ENCODE data around the gene CGAS.

Gene CGAS

DNA sequence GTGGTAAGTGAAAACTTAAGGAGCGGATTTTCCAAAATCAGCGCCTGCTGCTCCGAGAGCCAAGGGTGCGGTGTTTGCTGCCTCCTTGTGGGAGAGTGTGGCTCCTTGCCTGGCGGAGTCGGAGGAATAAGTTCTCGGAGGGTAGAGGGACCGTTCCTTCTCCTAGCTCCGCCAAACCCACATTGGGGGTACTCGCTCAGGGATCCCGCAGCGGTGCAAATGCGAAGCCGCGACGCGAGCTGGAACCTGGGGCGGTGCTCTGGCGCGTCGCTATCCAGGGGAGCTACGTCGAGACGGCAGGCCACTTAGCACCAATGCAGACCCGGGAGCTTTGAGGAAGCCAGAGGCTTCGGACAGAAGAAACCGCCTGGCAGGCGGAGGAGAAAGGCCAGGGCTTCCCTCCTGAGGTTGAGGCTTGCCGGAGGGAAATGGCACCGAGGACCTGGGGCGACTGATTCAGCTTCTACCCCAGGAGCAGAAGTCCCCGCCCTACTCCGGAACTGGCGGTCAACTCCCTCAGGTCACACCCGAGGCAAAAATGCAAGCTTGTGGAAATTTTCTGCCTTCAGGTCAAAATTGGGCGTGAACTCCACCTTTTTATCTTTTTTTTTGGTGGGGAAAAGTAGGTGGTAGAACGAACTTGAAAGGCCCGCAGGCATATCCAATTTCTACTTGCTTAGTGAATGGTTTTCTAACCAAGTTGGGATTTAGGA lies 63.1 kb downstream of the CGAS start (continued):
- no peak for TF ChIP-seq ZNF837 (tag by site-specific recombination; IDR thresholded peaks at IDR 0.05)
- TF ChIP-seq, protein P1, sequence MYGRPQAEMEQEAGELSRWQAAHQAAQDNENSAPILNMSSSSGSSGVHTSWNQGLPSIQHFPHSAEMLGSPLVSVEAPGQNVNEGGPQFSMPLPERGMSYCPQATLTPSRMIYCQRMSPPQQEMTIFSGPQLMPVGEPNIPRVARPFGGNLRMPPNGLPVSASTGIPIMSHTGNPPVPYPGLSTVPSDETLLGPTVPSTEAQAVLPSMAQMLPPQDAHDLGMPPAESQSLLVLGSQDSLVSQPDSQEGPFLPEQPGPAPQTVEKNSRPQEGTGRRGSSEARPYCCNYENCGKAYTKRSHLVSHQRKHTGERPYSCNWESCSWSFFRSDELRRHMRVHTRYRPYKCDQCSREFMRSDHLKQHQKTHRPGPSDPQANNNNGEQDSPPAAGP (tag by site-specific recombination; IDR thresholded peaks at IDR 0.05) = 0 out of 2 replicates have a peak, but pooled peaks have one; percentile 32
- TF ChIP-seq SALL2 (tag by site-specific recombination; IDR thresholded peaks at IDR 0.05; ENCODE audit: borderline replicate concordance) = no peak
- TF ChIP-seq ZNF239 (tag by site-specific recombination; IDR thresholded peaks at IDR 0.05) = no peak
- no peak for TF ChIP-seq HOXD13 (CRISPR knock-in tag; IDR thresholded peaks at IDR 0.05; ENCODE audit: borderline replicate concordance)
- no peak for TF ChIP-seq ELK4 (IDR thresholded peaks at IDR 0.05; ENCODE audit: borderline replicate concordance, low read depth, low read length)
- TF ChIP-seq ZFP41 (tag by site-specific recombination; IDR thresholded peaks at IDR 0.05; ENCODE audit: borderline replicate concordance) = no peak
- TF ChIP-seq ZNF341 (tag by site-specific recombination; IDR thresholded peaks at IDR 0.05; ENCODE audit: low read depth) = peak; percentile 14; the same call in 1 of the 2 replicates
- peak; percentile 89 for TF ChIP-seq GLIS2 (tag by site-specific recombination; IDR thresholded peaks at IDR 0.05)
- 0 out of 2 replicates have a peak, but pooled peaks have one; percentile 25 for TF ChIP-seq PRDM1 (tag by site-specific recombination; IDR thresholded peaks at IDR 0.05)
- peak; percentile 83 for TF ChIP-seq ZNF654 (tag by site-specific recombination; IDR thresholded peaks at IDR 0.05; ENCODE audit: low read depth)
- TF ChIP-seq ZFP3 (tag by site-specific recombination; IDR thresholded peaks at IDR 0.05; ENCODE audit: low read depth) = no peak
- TF ChIP-seq ZNF785 (tag by site-specific recombination; IDR thresholded peaks at IDR 0.05) = no peak
- no peak for TF ChIP-seq ZNF624 (tag by site-specific recombination; IDR thresholded peaks at IDR 0.05)
- TF ChIP-seq, protein P2, sequence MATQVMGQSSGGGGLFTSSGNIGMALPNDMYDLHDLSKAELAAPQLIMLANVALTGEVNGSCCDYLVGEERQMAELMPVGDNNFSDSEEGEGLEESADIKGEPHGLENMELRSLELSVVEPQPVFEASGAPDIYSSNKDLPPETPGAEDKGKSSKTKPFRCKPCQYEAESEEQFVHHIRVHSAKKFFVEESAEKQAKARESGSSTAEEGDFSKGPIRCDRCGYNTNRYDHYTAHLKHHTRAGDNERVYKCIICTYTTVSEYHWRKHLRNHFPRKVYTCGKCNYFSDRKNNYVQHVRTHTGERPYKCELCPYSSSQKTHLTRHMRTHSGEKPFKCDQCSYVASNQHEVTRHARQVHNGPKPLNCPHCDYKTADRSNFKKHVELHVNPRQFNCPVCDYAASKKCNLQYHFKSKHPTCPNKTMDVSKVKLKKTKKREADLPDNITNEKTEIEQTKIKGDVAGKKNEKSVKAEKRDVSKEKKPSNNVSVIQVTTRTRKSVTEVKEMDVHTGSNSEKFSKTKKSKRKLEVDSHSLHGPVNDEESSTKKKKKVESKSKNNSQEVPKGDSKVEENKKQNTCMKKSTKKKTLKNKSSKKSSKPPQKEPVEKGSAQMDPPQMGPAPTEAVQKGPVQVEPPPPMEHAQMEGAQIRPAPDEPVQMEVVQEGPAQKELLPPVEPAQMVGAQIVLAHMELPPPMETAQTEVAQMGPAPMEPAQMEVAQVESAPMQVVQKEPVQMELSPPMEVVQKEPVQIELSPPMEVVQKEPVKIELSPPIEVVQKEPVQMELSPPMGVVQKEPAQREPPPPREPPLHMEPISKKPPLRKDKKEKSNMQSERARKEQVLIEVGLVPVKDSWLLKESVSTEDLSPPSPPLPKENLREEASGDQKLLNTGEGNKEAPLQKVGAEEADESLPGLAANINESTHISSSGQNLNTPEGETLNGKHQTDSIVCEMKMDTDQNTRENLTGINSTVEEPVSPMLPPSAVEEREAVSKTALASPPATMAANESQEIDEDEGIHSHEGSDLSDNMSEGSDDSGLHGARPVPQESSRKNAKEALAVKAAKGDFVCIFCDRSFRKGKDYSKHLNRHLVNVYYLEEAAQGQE (tag by site-specific recombination; IDR thresholded peaks at IDR 0.05) = peak; percentile 54; the same call in 1 of the 2 replicates
- TF ChIP-seq ZNF174 (tag by site-specific recombination; IDR thresholded peaks at IDR 0.05) = no peak
- TF ChIP-seq BCL11B (tag by site-specific recombination; IDR thresholded peaks at IDR 0.05; ENCODE audit: low read depth) = no peak
- TF ChIP-seq, protein P3, sequence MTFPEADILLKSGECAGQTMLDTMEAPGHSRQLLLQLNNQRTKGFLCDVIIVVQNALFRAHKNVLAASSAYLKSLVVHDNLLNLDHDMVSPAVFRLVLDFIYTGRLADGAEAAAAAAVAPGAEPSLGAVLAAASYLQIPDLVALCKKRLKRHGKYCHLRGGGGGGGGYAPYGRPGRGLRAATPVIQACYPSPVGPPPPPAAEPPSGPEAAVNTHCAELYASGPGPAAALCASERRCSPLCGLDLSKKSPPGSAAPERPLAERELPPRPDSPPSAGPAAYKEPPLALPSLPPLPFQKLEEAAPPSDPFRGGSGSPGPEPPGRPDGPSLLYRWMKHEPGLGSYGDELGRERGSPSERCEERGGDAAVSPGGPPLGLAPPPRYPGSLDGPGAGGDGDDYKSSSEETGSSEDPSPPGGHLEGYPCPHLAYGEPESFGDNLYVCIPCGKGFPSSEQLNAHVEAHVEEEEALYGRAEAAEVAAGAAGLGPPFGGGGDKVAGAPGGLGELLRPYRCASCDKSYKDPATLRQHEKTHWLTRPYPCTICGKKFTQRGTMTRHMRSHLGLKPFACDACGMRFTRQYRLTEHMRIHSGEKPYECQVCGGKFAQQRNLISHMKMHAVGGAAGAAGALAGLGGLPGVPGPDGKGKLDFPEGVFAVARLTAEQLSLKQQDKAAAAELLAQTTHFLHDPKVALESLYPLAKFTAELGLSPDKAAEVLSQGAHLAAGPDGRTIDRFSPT (tag by site-specific recombination; IDR thresholded peaks at IDR 0.05) = no peak
- TF ChIP-seq, protein P4, sequence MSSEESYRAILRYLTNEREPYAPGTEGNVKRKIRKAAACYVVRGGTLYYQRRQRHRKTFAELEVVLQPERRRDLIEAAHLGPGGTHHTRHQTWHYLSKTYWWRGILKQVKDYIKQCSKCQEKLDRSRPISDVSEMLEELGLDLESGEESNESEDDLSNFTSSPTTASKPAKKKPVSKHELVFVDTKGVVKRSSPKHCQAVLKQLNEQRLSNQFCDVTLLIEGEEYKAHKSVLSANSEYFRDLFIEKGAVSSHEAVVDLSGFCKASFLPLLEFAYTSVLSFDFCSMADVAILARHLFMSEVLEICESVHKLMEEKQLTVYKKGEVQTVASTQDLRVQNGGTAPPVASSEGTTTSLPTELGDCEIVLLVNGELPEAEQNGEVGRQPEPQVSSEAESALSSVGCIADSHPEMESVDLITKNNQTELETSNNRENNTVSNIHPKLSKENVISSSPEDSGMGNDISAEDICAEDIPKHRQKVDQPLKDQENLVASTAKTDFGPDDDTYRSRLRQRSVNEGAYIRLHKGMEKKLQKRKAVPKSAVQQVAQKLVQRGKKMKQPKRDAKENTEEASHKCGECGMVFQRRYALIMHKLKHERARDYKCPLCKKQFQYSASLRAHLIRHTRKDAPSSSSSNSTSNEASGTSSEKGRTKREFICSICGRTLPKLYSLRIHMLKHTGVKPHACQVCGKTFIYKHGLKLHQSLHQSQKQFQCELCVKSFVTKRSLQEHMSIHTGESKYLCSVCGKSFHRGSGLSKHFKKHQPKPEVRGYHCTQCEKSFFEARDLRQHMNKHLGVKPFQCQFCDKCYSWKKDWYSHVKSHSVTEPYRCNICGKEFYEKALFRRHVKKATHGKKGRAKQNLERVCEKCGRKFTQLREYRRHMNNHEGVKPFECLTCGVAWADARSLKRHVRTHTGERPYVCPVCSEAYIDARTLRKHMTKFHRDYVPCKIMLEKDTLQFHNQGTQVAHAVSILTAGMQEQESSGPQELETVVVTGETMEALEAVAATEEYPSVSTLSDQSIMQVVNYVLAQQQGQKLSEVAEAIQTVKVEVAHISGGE (tag by site-specific recombination; conservative IDR thresholded peaks at IDR 0.05; ENCODE audit: low read depth) = peak; percentile 60
- TF ChIP-seq ZNF548 (tag by site-specific recombination; IDR thresholded peaks at IDR 0.05) = no peak
- no peak for TF ChIP-seq ZNF514 (tag by site-specific recombination; IDR thresholded peaks at IDR 0.05)
- 0 out of 2 replicates have a peak, but pooled peaks have one; percentile 59 for TF ChIP-seq ZEB2 (tag by site-specific recombination; IDR thresholded peaks at IDR 0.05)
- TF ChIP-seq, protein P5, sequence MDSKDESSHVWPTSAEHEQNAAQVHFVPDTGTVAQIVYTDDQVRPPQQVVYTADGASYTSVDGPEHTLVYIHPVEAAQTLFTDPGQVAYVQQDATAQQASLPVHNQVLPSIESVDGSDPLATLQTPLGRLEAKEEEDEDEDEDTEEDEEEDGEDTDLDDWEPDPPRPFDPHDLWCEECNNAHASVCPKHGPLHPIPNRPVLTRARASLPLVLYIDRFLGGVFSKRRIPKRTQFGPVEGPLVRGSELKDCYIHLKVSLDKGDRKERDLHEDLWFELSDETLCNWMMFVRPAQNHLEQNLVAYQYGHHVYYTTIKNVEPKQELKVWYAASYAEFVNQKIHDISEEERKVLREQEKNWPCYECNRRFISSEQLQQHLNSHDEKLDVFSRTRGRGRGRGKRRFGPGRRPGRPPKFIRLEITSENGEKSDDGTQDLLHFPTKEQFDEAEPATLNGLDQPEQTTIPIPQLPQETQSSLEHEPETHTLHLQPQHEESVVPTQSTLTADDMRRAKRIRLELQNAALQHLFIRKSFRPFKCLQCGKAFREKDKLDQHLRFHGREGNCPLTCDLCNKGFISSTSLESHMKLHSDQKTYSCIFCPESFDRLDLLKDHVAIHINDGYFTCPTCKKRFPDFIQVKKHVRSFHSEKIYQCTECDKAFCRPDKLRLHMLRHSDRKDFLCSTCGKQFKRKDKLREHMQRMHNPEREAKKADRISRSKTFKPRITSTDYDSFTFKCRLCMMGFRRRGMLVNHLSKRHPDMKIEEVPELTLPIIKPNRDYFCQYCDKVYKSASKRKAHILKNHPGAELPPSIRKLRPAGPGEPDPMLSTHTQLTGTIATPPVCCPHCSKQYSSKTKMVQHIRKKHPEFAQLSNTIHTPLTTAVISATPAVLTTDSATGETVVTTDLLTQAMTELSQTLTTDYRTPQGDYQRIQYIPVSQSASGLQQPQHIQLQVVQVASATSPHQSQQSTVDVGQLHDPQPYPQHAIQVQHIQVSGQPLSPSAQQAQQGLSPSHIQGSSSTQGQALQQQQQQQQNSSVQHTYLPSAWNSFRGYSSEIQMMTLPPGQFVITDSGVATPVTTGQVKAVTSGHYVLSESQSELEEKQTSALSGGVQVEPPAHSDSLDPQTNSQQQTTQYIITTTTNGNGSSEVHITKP (tag by site-specific recombination; IDR thresholded peaks at IDR 0.05) = 0 out of 2 replicates have a peak, but pooled peaks have one; percentile 45
- TF ChIP-seq ZNF155 (tag by site-specific recombination; IDR thresholded peaks at IDR 0.05) = no peak

Data from HEK293 (cell line).